Measurements from ENCODE around the gene PLIN5. TPM values are rescaled to one million over a fixed set of nuclear protein-coding genes. Genes with fewer than 3 reads are reported as not detected.

Gene PLIN5
- total RNA-seq, 1 donor from 2014 or later, result 73.5 TPM

DNA sequence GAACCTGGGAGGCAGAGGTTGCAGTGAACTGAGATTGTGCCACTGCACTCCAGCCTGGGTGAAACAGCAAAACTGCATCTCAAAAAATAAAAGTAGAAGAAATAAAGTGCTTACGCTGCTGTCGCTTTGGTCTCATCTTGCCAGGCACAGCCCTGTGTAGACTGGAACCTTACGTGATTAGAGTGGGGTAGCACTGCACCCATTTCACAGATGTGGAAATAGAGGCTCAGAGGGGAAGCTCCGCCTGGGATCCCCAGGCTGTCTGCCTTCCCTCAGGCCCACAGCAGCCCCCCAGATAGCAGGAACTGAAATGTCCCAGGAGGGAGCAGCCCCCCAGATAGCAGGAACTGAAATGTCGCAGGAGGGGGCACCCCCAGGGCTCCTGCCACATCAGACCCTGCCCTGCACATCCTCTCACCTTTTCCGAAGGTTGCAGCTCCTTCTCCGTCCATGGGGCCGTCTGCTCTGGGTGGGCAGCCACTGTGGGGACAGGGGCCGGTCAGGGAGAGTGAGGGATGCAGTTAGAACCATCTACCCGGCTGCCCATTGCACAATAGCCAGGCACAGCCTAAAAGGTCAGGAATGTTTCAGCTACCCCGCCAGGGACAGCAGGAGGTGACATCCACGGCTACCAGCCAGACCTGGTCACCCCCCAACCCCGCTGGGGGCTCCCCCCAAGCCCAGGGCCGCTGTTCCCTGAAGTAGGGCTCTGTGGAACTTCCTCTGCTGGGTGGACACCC is 18.7 kb downstream of the PLIN5 start:
- Histone ChIP-seq H3K27ac (replicated peaks) (peak overlapping the region; percentile 96), H3K4me1 (peaks cover 68% of the 10 kb centered on the region), H3K4me3 (peak overlapping the region; percentile 74), H3K9me3 (replicated peaks) (no peaks in the 10 kb centered on the region), H3K36me3 (peaks cover 22% of the 10 kb centered on the region), H3K27me3 (ENCODE audit: low read depth) (peaks cover 28% of the 10 kb centered on the region)
- DNase-seq, result no peak
- intact Hi-C loops (cut with micrococcal nuclease), result no loop called here
- no peak for TF ChIP-seq CTCF (IDR thresholded peaks at IDR 0.05; ENCODE audit: borderline replicate concordance)

- H3K36me3 ChIP-seq, result peaks cover 22% of the 10 kb centered on the region
- peaks cover 72% of the 10 kb centered on the region for H3K4me1 ChIP-seq
- intact Hi-C loops (cut with micrococcal nuclease), result no loop called here
- no peak for DNase-seq
- no peak for TF ChIP-seq CTCF (IDR thresholded peaks at IDR 0.05; ENCODE audit: borderline replicate concordance)
- no peaks in the 10 kb centered on the region for H3K9me3 ChIP-seq (replicated peaks)
- H3K27ac ChIP-seq (replicated peaks), result peak overlapping the region; percentile 96
- peaks cover 28% of the 10 kb centered on the region for H3K27me3 ChIP-seq (ENCODE audit: low read depth)
- peak overlapping the region; percentile 74 for H3K4me3 ChIP-seq
Observed at GRCh38 chr19:4515732-4516131, 19.3 kb downstream of the PLIN5 start.

GRCh38 chr19:4513248-4513647 is 21.8 kb downstream of the PLIN5 start:
- no peak for TF ChIP-seq CTCF (IDR thresholded peaks at IDR 0.05; ENCODE audit: borderline replicate concordance)
- Histone ChIP-seq H3K4me1 (peaks cover 75% of the 10 kb centered on the region), H3K4me3 (no peak overlapping the region), H3K36me3 (peaks cover 27% of the 10 kb centered on the region), H3K9me3 (replicated peaks) (no peaks in the 10 kb centered on the region), H3K27me3 (ENCODE audit: low read depth) (peaks cover 19% of the 10 kb centered on the region), H3K27ac (replicated peaks) (no peak overlapping the region)
- no peak for DNase-seq
- intact Hi-C loops (cut with micrococcal nuclease), result no loop called here

DNA sequence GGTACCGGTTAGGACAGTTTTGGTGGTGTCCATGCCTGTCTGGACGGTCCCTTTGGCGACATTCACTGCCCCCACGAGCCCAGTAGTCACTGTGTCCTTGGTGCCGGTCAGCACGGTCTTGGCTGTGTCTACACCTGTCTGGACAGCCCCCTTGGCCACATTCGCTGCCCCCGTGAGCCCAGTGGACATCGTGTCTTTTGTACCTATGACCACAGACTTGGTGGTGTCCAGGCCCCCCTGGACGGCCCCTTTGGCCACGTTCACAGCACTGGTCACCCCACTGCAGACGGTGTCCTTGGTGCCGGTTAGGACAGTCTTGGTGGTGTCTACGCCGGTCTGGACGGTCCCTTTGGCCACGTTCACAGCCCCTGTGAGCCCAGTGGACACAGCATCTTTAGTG is 23.0 kb downstream of the PLIN5 start:
- DNase-seq, result no peak
- peaks cover 10% of the 10 kb centered on the region for H3K27me3 ChIP-seq (ENCODE audit: low read depth)

GRCh38 chr19:4511300-4512054 is 23.5 kb downstream of the PLIN5 start:
- H3K4me1 ChIP-seq, result peaks cover 84% of the 10 kb centered on the region
- no peak overlapping the region for H3K27ac ChIP-seq (replicated peaks)
- intact Hi-C loops (cut with micrococcal nuclease), result no loop called here
- DNase-seq, result no peak
- peaks cover 4% of the 10 kb centered on the region for H3K27me3 ChIP-seq (ENCODE audit: low read depth)
- no peak overlapping the region for H3K4me3 ChIP-seq
- no peak for TF ChIP-seq CTCF (IDR thresholded peaks at IDR 0.05; ENCODE audit: borderline replicate concordance)
- no peaks in the 10 kb centered on the region for H3K9me3 ChIP-seq (replicated peaks)
- peaks cover 39% of the 10 kb centered on the region for H3K36me3 ChIP-seq

More for the DNA sequence above, 23.0 kb downstream of the PLIN5 start:
- Histone ChIP-seq H3K4me3 (no peak overlapping the region), H3K4me1 (peaks cover 80% of the 10 kb centered on the region), H3K27ac (replicated peaks) (no peak overlapping the region), H3K9me3 (replicated peaks) (no peaks in the 10 kb centered on the region), H3K36me3 (peaks cover 33% of the 10 kb centered on the region)
- intact Hi-C loops (cut with micrococcal nuclease), result no loop called here
- no peak for TF ChIP-seq CTCF (IDR thresholded peaks at IDR 0.05; ENCODE audit: borderline replicate concordance)
